GM19455 (cell line): ENCODE data around the gene KRTAP2-1.
"Not testable (repeated sequence)": the region's sequence is repeated elsewhere in the genome, so short reads cannot be mapped to it uniquely, and the experiment has no call there.

Experiments used
- ATAC-seq: cut with Tn5 transposase; IDR thresholded peaks from one replicate; pipeline ENCODE4 v1.9.1; 2021; ENCODE audit not compliant: unreplicated experiment

KRTAP2-1 gene

GRCh38 chr17:41013606-41014005 is 33.5 kb downstream of the KRTAP2-1 start:
- no peak for ATAC-seq

GRCh38 chr17:41013181-41013580 is 33.9 kb downstream of the KRTAP2-1 start:
- ATAC-seq, result no peak

GRCh38 chr17:41012326-41013120 is 34.6 kb downstream of the KRTAP2-1 start:
- no peak for ATAC-seq

GRCh38 chr17:41010441-41010840 is 36.7 kb downstream of the KRTAP2-1 start:
- ATAC-seq, result no peak

- ATAC-seq, result no peak
Observed at GRCh38 chr17:41009936-41010335, 37.2 kb downstream of the KRTAP2-1 start.

GRCh38 chr17:41009301-41009760 is 37.8 kb downstream of the KRTAP2-1 start:
- no peak for ATAC-seq

- ATAC-seq, result no peak
Observed at GRCh38 chr17:41008811-41009210, 38.3 kb downstream of the KRTAP2-1 start, which contains the start of gene KRTAP3-1. KRTAP3-1 (minus strand) TSS chr17:41009128; CDS start chr17:41009074, 54 bp downstream.

GRCh38 chr17:41004397-41004796 is 42.7 kb downstream of the KRTAP2-1 start:
- ATAC-seq, result no peak

GRCh38 chr17:41003926-41004325 is 43.2 kb downstream of the KRTAP2-1 start:
- no peak for ATAC-seq

- ATAC-seq, result no peak
Observed at GRCh38 chr17:41002814-41003213, 44.3 kb downstream of the KRTAP2-1 start.

- ATAC-seq, result no peak
Observed at GRCh38 chr17:41001795-41002194, 45.3 kb downstream of the KRTAP2-1 start.

GRCh38 chr17:40999563-40999962 is 47.6 kb downstream of the KRTAP2-1 start, which contains the start of gene KRTAP3-2:
KRTAP3-2 (minus strand) TSS chr17:40999906; CDS start chr17:40999853, 53 bp downstream.
- ATAC-seq, result not testable (repeated sequence)

GRCh38 chr17:40997361-40997760 is 49.8 kb downstream of the KRTAP2-1 start:
- ATAC-seq, result no peak

GRCh38 chr17:40996829-40997228 is 50.3 kb downstream of the KRTAP2-1 start:
- no peak for ATAC-seq
